ENCODE measurements around the gene SLC66A2. TPM values are rescaled to one million over a fixed set of nuclear protein-coding genes. Genes with fewer than 3 reads are reported as not detected.
A peak's percentile ranks its signal among the peaks of the same experiment; 100 is the strongest.

Gene SLC66A2
- polyA plus RNA-seq, 2 donors = 38.8 to 57.7 TPM

- H3K36me3 ChIP-seq (ENCODE audit: control insufficient read depth in 2 of 2, insufficient read depth in 2 of 2, low read length in 1 of 2) = peaks cover 15 to 27% of the 10 kb centered on the region in 2 donors
- no peaks in the 10 kb centered on the region for H3K27me3 ChIP-seq (ENCODE audit: control insufficient read depth in 1 of 2, insufficient read depth in 2 of 2, low read length in 2 of 2)
- no peaks in the 10 kb centered on the region for H3K4me1 ChIP-seq (ENCODE audit: control insufficient read depth in 2 of 2, insufficient read depth in 2 of 2, low read length in 1 of 2)
- no peaks in the 10 kb centered on the region for H3K9me3 ChIP-seq (ENCODE audit: control insufficient read depth in 2 of 2, insufficient read depth in 1 of 2, low read depth in 1 of 2, low read length in 1 of 2)
- 90 to 93% methylated on average over 16 of the region's 16 CpGs for WGBS, 2 donors
- no peak overlapping the region for H3K27ac ChIP-seq (ENCODE audit: low read depth in 2 of 2, low read length in 1 of 2)
- H3K4me3 ChIP-seq (ENCODE audit: low read depth in 1 of 2, low read length in 2 of 2) = no peak overlapping the region
Measured at GRCh38 chr18:79973517-79973916, 22.1 kb upstream of the SLC66A2 start.

GRCh38 chr18:79972720-79973119 lies 21.3 kb upstream of the SLC66A2 start:
- WGBS, 2 donors = 87 to 92% methylated on average over 3 of the region's 3 CpGs
- Histone ChIP-seq H3K9me3 (ENCODE audit: control insufficient read depth in 2 of 2, insufficient read depth in 1 of 2, low read depth in 1 of 2, low read length in 1 of 2) (no peaks in the 10 kb centered on the region), H3K36me3 (ENCODE audit: control insufficient read depth in 2 of 2, insufficient read depth in 2 of 2, low read length in 1 of 2) (peaks cover 15 to 27% of the 10 kb centered on the region in 2 donors), H3K4me1 (ENCODE audit: control insufficient read depth in 2 of 2, insufficient read depth in 2 of 2, low read length in 1 of 2) (no peaks in the 10 kb centered on the region), H3K27ac (ENCODE audit: low read depth in 2 of 2, low read length in 1 of 2) (no peak overlapping the region), H3K27me3 (ENCODE audit: control insufficient read depth in 1 of 2, insufficient read depth in 2 of 2, low read length in 2 of 2) (no peaks in the 10 kb centered on the region), H3K4me3 (ENCODE audit: low read depth in 1 of 2, low read length in 2 of 2) (no peak overlapping the region)

- WGBS, 2 donors = 88 to 89% methylated on average over 9 of the region's 9 CpGs
- no peaks in the 10 kb centered on the region for H3K9me3 ChIP-seq (ENCODE audit: control insufficient read depth in 2 of 2, insufficient read depth in 1 of 2, low read depth in 1 of 2, low read length in 1 of 2)
- H3K27me3 ChIP-seq (ENCODE audit: control insufficient read depth in 1 of 2, insufficient read depth in 2 of 2, low read length in 2 of 2) = no peaks in the 10 kb centered on the region
- no peaks in the 10 kb centered on the region for H3K4me1 ChIP-seq (ENCODE audit: control insufficient read depth in 2 of 2, insufficient read depth in 2 of 2, low read length in 1 of 2)
- H3K36me3 ChIP-seq (ENCODE audit: control insufficient read depth in 2 of 2, insufficient read depth in 2 of 2, low read length in 1 of 2) = peaks cover 15 to 27% of the 10 kb centered on the region in 2 donors
- no peak overlapping the region for H3K4me3 ChIP-seq (ENCODE audit: low read depth in 1 of 2, low read length in 2 of 2)
- no peak overlapping the region for H3K27ac ChIP-seq (ENCODE audit: low read depth in 2 of 2, low read length in 1 of 2)
Measured at GRCh38 chr18:79971986-79972385, 20.5 kb upstream of the SLC66A2 start.

DNA sequence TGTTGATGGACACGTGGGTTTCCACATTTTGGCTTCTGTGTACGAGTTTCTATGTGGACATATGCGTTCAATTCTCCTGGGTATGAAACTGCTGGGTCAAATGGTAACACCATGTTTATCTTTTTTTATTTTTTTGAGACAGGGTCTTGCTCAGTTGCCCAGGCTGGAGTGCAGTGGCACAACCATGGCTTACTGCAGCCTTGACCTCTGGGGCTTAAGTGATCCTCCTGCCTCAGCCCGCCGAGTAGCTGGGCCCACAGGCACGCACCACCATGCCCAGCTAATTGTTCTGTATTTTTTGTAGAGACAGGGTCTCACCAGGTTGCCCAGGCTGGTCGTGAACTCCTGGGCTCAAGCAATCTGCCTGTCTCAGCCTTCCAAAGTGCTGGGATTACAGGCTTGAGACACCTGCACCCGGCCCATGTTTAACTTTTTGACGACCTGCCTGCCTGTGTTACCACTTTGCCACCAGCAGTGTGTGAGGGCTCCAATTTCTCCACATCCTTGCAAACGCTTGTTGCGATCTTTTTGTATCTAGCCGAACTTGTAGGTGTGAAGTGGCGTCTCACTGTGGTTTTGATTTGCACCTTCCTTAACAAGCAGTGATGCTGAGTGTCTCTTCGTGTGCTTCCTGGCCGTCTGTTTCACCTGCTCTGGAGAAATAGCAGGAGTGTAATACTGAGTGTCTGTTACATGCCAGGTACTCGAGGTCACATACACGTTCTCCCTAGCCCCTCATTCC lies 19.9 kb upstream of the SLC66A2 start:
- Histone ChIP-seq H3K27ac (ENCODE audit: low read depth in 2 of 2, low read length in 1 of 2) (no peak overlapping the region), H3K27me3 (ENCODE audit: control insufficient read depth in 1 of 2, insufficient read depth in 2 of 2, low read length in 2 of 2) (no peaks in the 10 kb centered on the region), H3K9me3 (ENCODE audit: control insufficient read depth in 2 of 2, insufficient read depth in 1 of 2, low read depth in 1 of 2, low read length in 1 of 2) (no peaks in the 10 kb centered on the region), H3K4me3 (ENCODE audit: low read depth in 1 of 2, low read length in 2 of 2) (no peak overlapping the region), H3K4me1 (ENCODE audit: control insufficient read depth in 2 of 2, insufficient read depth in 2 of 2, low read length in 1 of 2) (no peaks in the 10 kb centered on the region), H3K36me3 (ENCODE audit: control insufficient read depth in 2 of 2, insufficient read depth in 2 of 2, low read length in 1 of 2) (peaks cover 15 to 27% of the 10 kb centered on the region in 2 donors)
- 90 to 91% methylated on average over 17 of the region's 17 CpGs for WGBS, 2 donors

DNA sequence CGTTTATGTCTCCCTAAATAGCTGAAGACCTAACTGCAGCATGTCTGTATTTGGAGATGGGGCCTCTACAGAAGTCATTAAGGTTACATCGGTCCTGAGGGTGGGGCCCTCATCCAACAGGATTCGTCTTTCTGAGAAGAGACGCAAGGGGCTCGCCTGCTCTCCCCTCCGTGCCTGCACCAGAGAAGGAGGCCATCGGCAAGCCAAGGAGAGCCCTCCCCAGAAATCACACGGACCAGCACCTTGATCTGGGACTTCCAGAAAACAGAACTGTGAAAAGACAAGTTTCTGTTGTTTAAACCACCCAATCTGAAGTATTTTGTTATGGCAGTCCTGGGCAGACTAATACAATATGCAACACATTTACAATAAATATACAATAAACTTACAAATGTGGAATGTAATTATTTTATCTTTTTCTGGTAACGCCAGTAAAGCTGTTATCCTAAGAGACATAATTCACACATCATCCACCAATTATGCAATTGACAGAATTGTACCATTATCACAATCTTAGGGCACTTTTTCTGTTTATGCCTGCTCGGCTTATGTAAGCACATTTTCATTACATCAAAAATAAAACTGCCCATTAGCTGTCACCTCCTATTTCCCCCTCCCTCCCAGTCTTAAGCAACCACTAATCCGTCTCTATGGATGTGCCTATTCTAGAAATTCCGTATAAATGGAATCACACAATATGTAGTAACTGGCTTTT lies 19.1 kb upstream of the SLC66A2 start:
- Histone ChIP-seq H3K27ac (ENCODE audit: low read depth in 2 of 2, low read length in 1 of 2) (no peak overlapping the region), H3K27me3 (ENCODE audit: control insufficient read depth in 1 of 2, insufficient read depth in 2 of 2, low read length in 2 of 2) (no peaks in the 10 kb centered on the region), H3K9me3 (ENCODE audit: control insufficient read depth in 2 of 2, insufficient read depth in 1 of 2, low read depth in 1 of 2, low read length in 1 of 2) (no peaks in the 10 kb centered on the region), H3K4me1 (ENCODE audit: control insufficient read depth in 2 of 2, insufficient read depth in 2 of 2, low read length in 1 of 2) (peaks cover 0 to 1% of the 10 kb centered on the region in 2 donors), H3K4me3 (ENCODE audit: low read depth in 1 of 2, low read length in 2 of 2) (no peak overlapping the region), H3K36me3 (ENCODE audit: control insufficient read depth in 2 of 2, insufficient read depth in 2 of 2, low read length in 1 of 2) (peaks cover 15 to 27% of the 10 kb centered on the region in 2 donors)
- 86 to 89% methylated on average over 12 of the region's 12 CpGs for WGBS, 2 donors

DNA sequence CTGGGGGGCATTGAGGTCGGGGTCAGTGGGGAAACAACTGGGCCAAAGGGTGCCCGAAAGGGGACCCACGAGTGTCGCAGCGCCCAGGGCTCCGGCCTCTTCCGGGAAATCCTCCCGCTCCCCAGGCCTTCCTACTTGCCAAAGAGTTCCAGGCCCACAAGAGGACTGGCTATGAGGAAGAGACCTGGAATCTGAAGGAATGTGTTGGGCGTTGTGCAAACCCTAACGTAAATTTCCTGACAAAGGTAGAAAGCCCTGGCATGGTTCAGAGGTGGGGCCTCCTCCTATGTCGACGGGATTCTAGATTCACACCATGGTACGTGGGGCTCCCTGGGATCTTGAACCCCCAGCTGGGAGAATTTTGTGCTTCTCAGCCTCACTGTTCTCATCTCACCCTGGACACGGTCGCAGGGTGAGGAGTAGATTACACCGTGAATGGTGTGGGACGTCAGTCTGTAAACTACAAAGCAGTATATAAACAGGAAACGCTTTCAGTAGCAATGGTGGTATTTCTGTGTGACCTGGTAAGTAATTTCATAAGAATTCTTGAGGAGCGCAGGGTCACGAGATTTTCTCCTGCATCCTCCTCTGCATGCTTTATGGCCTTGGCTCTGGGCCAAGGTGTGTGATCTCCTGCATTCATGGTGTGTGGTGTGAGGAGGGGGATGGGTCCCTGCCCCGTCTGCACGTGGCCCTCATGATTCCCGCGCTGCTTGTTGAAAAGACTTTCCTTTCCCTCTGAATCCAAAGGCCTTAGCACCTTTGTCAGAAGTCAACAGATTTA lies 13.9 kb upstream of the SLC66A2 start:
- H3K4me1 ChIP-seq (ENCODE audit: control insufficient read depth in 2 of 2, insufficient read depth in 2 of 2, low read length in 1 of 2) = peaks cover 2 to 29% of the 10 kb centered on the region in 2 donors
- no peaks in the 10 kb centered on the region for H3K9me3 ChIP-seq (ENCODE audit: control insufficient read depth in 2 of 2, insufficient read depth in 1 of 2, low read depth in 1 of 2, low read length in 1 of 2)
- no peaks in the 10 kb centered on the region for H3K27me3 ChIP-seq (ENCODE audit: control insufficient read depth in 1 of 2, insufficient read depth in 2 of 2, low read length in 2 of 2)
- peaks cover 0 to 2% of the 10 kb centered on the region in 2 donors for H3K36me3 ChIP-seq (ENCODE audit: control insufficient read depth in 2 of 2, insufficient read depth in 2 of 2, low read length in 1 of 2)
- peak overlapping the region; percentile 70 to 82 for H3K4me3 ChIP-seq (ENCODE audit: low read depth in 1 of 2, low read length in 2 of 2)
- H3K27ac ChIP-seq (ENCODE audit: low read depth in 2 of 2, low read length in 1 of 2) = peak overlapping the region; percentile 78 to 80
- 12% methylated on average over 24 of the region's 24 CpGs for WGBS, 2 donors

DNA sequence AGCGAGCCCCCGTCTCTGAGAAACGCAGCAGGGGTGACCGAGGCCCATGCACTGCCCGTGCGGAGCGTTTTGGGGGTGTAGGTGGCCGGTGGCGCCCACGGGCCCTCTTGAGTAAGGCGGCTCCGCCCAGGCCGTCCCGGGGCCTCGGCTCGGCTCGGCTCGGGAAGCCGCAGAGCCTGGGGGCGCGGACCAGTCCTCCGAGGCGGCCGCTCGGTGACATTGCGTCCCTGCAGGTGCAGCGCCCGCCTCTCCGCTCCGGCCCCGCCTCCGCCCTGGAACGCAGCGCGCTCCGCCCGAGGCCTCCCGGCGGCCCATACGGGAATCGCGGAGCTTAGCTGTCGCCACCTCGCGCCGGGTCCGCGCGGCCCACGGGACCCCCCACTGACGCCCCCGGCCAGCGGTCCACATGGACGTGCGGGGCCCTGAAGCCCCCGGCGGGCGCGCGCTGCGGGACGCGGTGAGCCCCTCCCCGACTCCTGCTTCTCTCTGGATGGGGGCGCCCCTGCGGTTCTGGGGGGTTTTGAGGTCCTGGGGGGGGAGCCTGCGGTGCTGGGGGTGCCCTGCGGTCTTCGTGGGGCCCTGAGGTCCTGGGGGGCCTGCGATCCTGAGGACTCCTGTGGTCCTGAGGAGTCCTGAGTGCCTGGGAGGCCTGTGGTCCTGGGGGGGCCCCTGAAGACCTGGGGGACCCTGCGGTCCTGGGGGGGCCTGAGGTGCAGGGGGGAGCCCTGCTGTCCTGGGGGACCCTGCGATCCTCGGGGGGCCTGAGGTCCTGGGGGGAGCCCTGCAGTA lies 13.1 kb upstream of the SLC66A2 start, which contains the start of gene HSBP1L1:
TSS of gene HSBP1L1 (plus strand) at position 314 of the 789 bp plus-strand sequence. CDS start at position 407, 93 bp downstream.
- peak within 1 kb of the TSS; percentile 78 to 80 for H3K27ac ChIP-seq (ENCODE audit: low read depth in 2 of 2, low read length in 1 of 2)
- 2 to 4% methylated on average over 45 to 73 of the region's 73 CpGs for WGBS, 2 donors
- peak within 1 kb of the TSS; percentile 70 to 82 for H3K4me3 ChIP-seq (ENCODE audit: low read depth in 1 of 2, low read length in 2 of 2)
- H3K4me1 ChIP-seq (ENCODE audit: control insufficient read depth in 2 of 2, insufficient read depth in 2 of 2, low read length in 1 of 2) = peaks cover 2 to 29% of the 10 kb centered on the region in 2 donors
- H3K9me3 ChIP-seq (ENCODE audit: control insufficient read depth in 2 of 2, insufficient read depth in 1 of 2, low read depth in 1 of 2, low read length in 1 of 2) = no peaks in the 10 kb centered on the region
- no peaks in the 10 kb centered on the region for H3K36me3 ChIP-seq (ENCODE audit: control insufficient read depth in 2 of 2, insufficient read depth in 2 of 2, low read length in 1 of 2)
- no peaks in the 10 kb centered on the region for H3K27me3 ChIP-seq (ENCODE audit: control insufficient read depth in 1 of 2, insufficient read depth in 2 of 2, low read length in 2 of 2)

GRCh38 chr18:79963658-79964329 lies 12.3 kb upstream of the SLC66A2 start:
- no peaks in the 10 kb centered on the region for H3K36me3 ChIP-seq (ENCODE audit: control insufficient read depth in 2 of 2, insufficient read depth in 2 of 2, low read length in 1 of 2)
- H3K9me3 ChIP-seq (ENCODE audit: control insufficient read depth in 2 of 2, insufficient read depth in 1 of 2, low read depth in 1 of 2, low read length in 1 of 2) = no peaks in the 10 kb centered on the region
- peak overlapping the region; percentile 47 to 78 for H3K27ac ChIP-seq (ENCODE audit: low read depth in 2 of 2, low read length in 1 of 2)
- peaks cover 2 to 29% of the 10 kb centered on the region in 2 donors for H3K4me1 ChIP-seq (ENCODE audit: control insufficient read depth in 2 of 2, insufficient read depth in 2 of 2, low read length in 1 of 2)
- no peaks in the 10 kb centered on the region for H3K27me3 ChIP-seq (ENCODE audit: control insufficient read depth in 1 of 2, insufficient read depth in 2 of 2, low read length in 2 of 2)
- H3K4me3 ChIP-seq (ENCODE audit: low read depth in 1 of 2, low read length in 2 of 2) = peak overlapping the region; percentile 70 to 82
- 79 to 80% methylated on average over 30 of the region's 30 CpGs for WGBS, 2 donors
